ENCODE results near the gene AKT2. TPM values are rescaled to one million over a fixed set of nuclear protein-coding genes. Genes with fewer than 3 reads are reported as not detected.

AKT2 gene
- total and polyA plus RNA-seq, 2 of the 8 experiments (the other 6 are each of a cell fraction or from before 2014, with no cell fraction given): 151 to 183 TPM

DNA sequence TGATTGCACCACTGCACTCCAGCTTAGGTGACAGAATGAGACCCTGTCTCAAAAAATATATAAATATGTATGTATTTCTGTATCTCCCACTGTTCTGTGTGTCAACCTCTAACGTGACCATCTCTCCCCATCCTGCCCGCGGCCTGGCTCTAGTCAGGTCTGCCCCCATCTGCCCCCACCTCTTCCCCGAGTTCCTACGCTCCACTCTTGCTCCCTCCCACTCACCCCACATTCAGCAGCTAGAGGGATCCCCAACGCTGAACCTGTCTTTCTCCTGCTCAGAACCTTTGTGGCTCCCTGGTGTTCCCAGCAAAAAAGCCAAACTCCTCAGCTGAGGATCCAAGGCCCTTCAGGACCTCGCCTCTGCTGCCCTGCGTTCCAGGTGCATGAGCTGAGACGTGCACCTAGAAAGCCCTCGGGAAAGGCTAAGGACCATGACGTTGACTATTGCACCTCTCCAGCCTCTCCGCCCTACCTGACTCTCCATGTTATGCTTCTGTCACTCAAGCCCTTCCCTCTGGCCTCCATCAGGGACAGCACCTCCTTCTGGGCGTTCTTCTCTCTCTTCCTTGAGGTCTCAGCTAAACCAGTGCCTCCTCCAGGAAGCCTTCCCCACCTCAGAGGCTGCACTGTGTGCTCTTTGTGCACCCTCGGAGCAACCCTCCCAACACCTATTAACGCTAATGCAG lies 18.1 kb downstream of the AKT2 start:
- H3K14ac ChIP-seq (ENCODE audit: insufficient read length): no peak overlapping the region
- H3K9me3 ChIP-seq (ENCODE audit: insufficient read depth in 2 of 2, low read depth in 1 of 2, low read length in 1 of 2): no peaks in the 10 kb centered on the region
- no peak overlapping the region; a peak in 1 of 7 replicates for H3K9ac ChIP-seq (replicated peaks in 1 of 4; ENCODE audit: extremely low read depth in 1 of 4, low read depth in 3 of 4, low read length in 3 of 4)
- H3K4ac ChIP-seq (replicated peaks; ENCODE audit: insufficient read length, low read depth, low read length): no peak overlapping the region
- H3K27ac ChIP-seq (ENCODE audit: low read depth, low read length): no peak overlapping the region
- peaks cover 0 to 30% of the 10 kb centered on the region in 2 experiments; a peak in 2 of 4 replicates for H3K79me2 ChIP-seq (ENCODE audit: control insufficient read depth in 1 of 2, insufficient read depth in 2 of 2, low read length in 2 of 2)
- H2BK20ac ChIP-seq (ENCODE audit: low read length): no peak overlapping the region
- H4K5ac ChIP-seq (ENCODE audit: insufficient read length, low read depth, low read length): peak overlapping the region; percentile 19
- TF ChIP-seq RAD21 (IDR thresholded peaks at IDR 0.05 in 1 of 2, conservative IDR thresholded peaks at IDR 0.05 in 1 of 2; ENCODE audit: low read depth in 2 of 2, low read length in 2 of 2): 0 out of 4 replicates have a peak, but pooled peaks of 1 of the 2 experiments have one; percentile 8
- TF ChIP-seq, protein P1, sequence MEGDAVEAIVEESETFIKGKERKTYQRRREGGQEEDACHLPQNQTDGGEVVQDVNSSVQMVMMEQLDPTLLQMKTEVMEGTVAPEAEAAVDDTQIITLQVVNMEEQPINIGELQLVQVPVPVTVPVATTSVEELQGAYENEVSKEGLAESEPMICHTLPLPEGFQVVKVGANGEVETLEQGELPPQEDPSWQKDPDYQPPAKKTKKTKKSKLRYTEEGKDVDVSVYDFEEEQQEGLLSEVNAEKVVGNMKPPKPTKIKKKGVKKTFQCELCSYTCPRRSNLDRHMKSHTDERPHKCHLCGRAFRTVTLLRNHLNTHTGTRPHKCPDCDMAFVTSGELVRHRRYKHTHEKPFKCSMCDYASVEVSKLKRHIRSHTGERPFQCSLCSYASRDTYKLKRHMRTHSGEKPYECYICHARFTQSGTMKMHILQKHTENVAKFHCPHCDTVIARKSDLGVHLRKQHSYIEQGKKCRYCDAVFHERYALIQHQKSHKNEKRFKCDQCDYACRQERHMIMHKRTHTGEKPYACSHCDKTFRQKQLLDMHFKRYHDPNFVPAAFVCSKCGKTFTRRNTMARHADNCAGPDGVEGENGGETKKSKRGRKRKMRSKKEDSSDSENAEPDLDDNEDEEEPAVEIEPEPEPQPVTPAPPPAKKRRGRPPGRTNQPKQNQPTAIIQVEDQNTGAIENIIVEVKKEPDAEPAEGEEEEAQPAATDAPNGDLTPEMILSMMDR (IDR thresholded peaks at IDR 0.05; ENCODE audit: control extremely low read depth in 1 of 3, insufficient read depth in 1 of 3, low read depth in 1 of 3, low read length in 3 of 3): peak; percentile 30 to 46 (median 33)
- TF ChIP-seq TBP (IDR thresholded peaks at IDR 0.05; ENCODE audit: low read depth, low read length): no peak
- peaks cover 0 to 20% (median 5%) of the 10 kb centered on the region in 4 experiments; a peak in 3 of 8 replicates for H3K36me3 ChIP-seq (ENCODE audit: control insufficient read depth in 2 of 4, insufficient read depth in 4 of 4, low read length in 3 of 4)
- H4K20me1 ChIP-seq (replicated peaks in 1 of 2; ENCODE audit: control insufficient read depth in 1 of 2, insufficient read depth in 2 of 2, low read length in 2 of 2): peaks cover 2 to 24% of the 10 kb centered on the region in 2 experiments
- H3K27me3 ChIP-seq (replicated peaks in 1 of 4; ENCODE audit: control insufficient read depth in 3 of 4, extremely low read depth in 1 of 4, insufficient read depth in 3 of 4, low read length in 3 of 4): no peaks in the 10 kb centered on the region
- 85% methylated on average over 15 of the region's 15 CpGs; no CpG with 5 or more reads in 1 of the 2 experiments for WGBS, 2 experiments (ENCODE audit: extremely low coverage in 1 of 2, insufficient coverage in 1 of 2, insufficient read length in 1 of 2, insufficient replicate concordance in 2 of 2, low coverage in 1 of 2, low lambda C conversion rate in 2 of 2, missing lambda C conversion rate in 1 of 2)
- H3K56ac ChIP-seq (replicated peaks; ENCODE audit: insufficient read length, low read depth, low read length): no peak overlapping the region
- no peak for FAIRE-seq
- H4K8ac ChIP-seq (ENCODE audit: extremely low read depth, insufficient read depth, low read length): no peak overlapping the region
- H2BK120ac ChIP-seq (replicated peaks; ENCODE audit: low read depth, low read length): no peak overlapping the region
- no peak overlapping the region for H2BK15ac ChIP-seq (ENCODE audit: low read length)
- peaks cover 25% of the 10 kb centered on the region for H3K79me1 ChIP-seq (ENCODE audit: low read depth, low read length)
- no peak overlapping the region; the same call in 1 of the 2 replicates for H2BK5ac ChIP-seq (ENCODE audit: low read depth, low read length)
- H2AFZ ChIP-seq (ENCODE audit: low read length): no peak overlapping the region
- CTCF ChIA-PET (ENCODE audit: partially characterized antibody): interaction anchor here (0.8 to 3.1 kb wide), 11 partner anchors 10 to 50 kb away, joined by 3 to 11 read pairs (median 8); partner anchors contain the start of genes AKT2 and TTC9B
- no peaks in the 10 kb centered on the region; the same call in 1 of the 2 replicates for H3K23me2 ChIP-seq (ENCODE audit: low read depth, low read length)
- H3K23ac ChIP-seq (ENCODE audit: insufficient read length): no peak overlapping the region
- POLR2A ChIA-PET (ENCODE audit: partially characterized antibody): interaction anchor here (0.8 to 3.0 kb wide), 5 partner anchors 11 to 18 kb away, joined by 3 to 8 read pairs (median 5); no protein-coding TSS in a partner anchor
- no peak overlapping the region for H2AK5ac ChIP-seq (ENCODE audit: low read depth, low read length)
- H3K4me3 ChIP-seq (ENCODE audit: extremely low read depth in 1 of 4, insufficient read depth in 2 of 4, low read depth in 3 of 4, low read length in 4 of 4): no peak overlapping the region
- peaks cover 0 to 7% (median 1%) of the 10 kb centered on the region in 4 experiments; a peak in 3 of 7 replicates for H3K4me1 ChIP-seq (replicated peaks in 1 of 4; ENCODE audit: control insufficient read depth in 3 of 4, insufficient read depth in 4 of 4, low read length in 3 of 4)
- no peak overlapping the region for H4K91ac ChIP-seq (replicated peaks; ENCODE audit: insufficient read length, low read length)
- no peak for DNase-seq (ENCODE audit: low read depth in 1 of 2, low spot score in 2 of 2)
- H3K18ac ChIP-seq (ENCODE audit: extremely low read depth, low read length): no peak overlapping the region; the same call in 1 of the 2 replicates
- no peak overlapping the region for H2BK12ac ChIP-seq (ENCODE audit: low read depth, low read length)
- H3K4me2 ChIP-seq (ENCODE audit: insufficient read depth in 1 of 2, low read depth in 2 of 2, low read length in 2 of 2): no peak overlapping the region

All from H1 (cell line).